Measurements from ENCODE around the gene PRKAA2.

Gene PRKAA2

DNA sequence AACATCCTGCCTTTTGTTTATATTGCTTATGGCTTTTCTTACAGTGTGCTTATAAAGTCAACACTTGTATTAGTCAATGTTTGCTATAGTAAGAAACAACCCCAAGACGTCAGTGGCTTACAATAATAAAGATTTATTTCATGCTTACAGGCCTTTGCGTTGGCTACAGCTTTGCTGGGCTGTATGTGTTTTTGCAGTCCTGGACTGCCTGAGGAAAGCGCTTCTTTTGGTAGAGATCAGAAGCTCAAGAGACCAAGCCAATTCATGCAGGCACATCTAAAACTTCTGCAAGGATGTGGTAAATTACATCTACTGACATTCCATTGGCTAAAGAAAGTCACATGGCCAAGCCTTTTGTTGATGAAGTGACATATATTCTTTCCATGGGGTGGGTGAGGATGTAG lies 17.5 kb upstream of the PRKAA2 start:
- ATAC-seq (ENCODE audit: insufficient read depth, low read depth) = no peak
- DNase-seq = no peak

GRCh38 chr1:56630786-56631185 lies 14.3 kb upstream of the PRKAA2 start:
- Histone ChIP-seq H2AFZ (ENCODE audit: low read depth, low read length) (no peak overlapping the region), H3K79me2 (ENCODE audit: insufficient read depth, low read length) (no peaks in the 10 kb centered on the region), H4K20me1 (ENCODE audit: insufficient read depth, low read length) (no peaks in the 10 kb centered on the region), H3K9me3 (ENCODE audit: insufficient read depth, low read length, severe bottlenecking) (no peaks in the 10 kb centered on the region), H3K27ac (ENCODE audit: low read length) (no peak overlapping the region), H3K36me3 (ENCODE audit: insufficient read depth, low read length) (no peaks in the 10 kb centered on the region), H3K27me3 (ENCODE audit: insufficient read depth, low read length, poor library complexity) (no peaks in the 10 kb centered on the region), H3K4me2 (ENCODE audit: insufficient read depth, low read length) (no peak overlapping the region), H3K4me1 (ENCODE audit: insufficient read depth, low read length) (no peaks in the 10 kb centered on the region), H3K9ac (ENCODE audit: low read depth, low read length) (no peak overlapping the region), H3K4me3 (ENCODE audit: low read depth in 1 of 2, low read length in 2 of 2) (no peak overlapping the region)
- TF ChIP-seq, protein P1, sequence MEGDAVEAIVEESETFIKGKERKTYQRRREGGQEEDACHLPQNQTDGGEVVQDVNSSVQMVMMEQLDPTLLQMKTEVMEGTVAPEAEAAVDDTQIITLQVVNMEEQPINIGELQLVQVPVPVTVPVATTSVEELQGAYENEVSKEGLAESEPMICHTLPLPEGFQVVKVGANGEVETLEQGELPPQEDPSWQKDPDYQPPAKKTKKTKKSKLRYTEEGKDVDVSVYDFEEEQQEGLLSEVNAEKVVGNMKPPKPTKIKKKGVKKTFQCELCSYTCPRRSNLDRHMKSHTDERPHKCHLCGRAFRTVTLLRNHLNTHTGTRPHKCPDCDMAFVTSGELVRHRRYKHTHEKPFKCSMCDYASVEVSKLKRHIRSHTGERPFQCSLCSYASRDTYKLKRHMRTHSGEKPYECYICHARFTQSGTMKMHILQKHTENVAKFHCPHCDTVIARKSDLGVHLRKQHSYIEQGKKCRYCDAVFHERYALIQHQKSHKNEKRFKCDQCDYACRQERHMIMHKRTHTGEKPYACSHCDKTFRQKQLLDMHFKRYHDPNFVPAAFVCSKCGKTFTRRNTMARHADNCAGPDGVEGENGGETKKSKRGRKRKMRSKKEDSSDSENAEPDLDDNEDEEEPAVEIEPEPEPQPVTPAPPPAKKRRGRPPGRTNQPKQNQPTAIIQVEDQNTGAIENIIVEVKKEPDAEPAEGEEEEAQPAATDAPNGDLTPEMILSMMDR (IDR thresholded peaks at IDR 0.05; ENCODE audit: borderline replicate concordance, extremely low read depth, low read length, poor library complexity, severe bottlenecking) = no peak
- no peak for TF ChIP-seq EZH2 (IDR thresholded peaks at IDR 0.05; ENCODE audit: borderline replicate concordance, low read depth, low read length, severe bottlenecking)
- no peak for DNase-seq
- no peak for ATAC-seq (ENCODE audit: insufficient read depth, low read depth)

More for the DNA sequence above, 17.5 kb upstream of the PRKAA2 start:
- no peaks in the 10 kb centered on the region for H4K20me1 ChIP-seq (ENCODE audit: insufficient read depth, low read length)
- no peak overlapping the region for H3K4me3 ChIP-seq (ENCODE audit: low read depth in 1 of 2, low read length in 2 of 2)
- no peaks in the 10 kb centered on the region for H3K4me1 ChIP-seq (ENCODE audit: insufficient read depth, low read length)
- no peak overlapping the region for H3K4me2 ChIP-seq (ENCODE audit: insufficient read depth, low read length)
- TF ChIP-seq EZH2 (IDR thresholded peaks at IDR 0.05; ENCODE audit: borderline replicate concordance, low read depth, low read length, severe bottlenecking) = no peak
- TF ChIP-seq, protein P1 (IDR thresholded peaks at IDR 0.05; ENCODE audit: borderline replicate concordance, extremely low read depth, low read length, poor library complexity, severe bottlenecking) = no peak
- H3K79me2 ChIP-seq (ENCODE audit: insufficient read depth, low read length) = no peaks in the 10 kb centered on the region
- no peaks in the 10 kb centered on the region for H3K9me3 ChIP-seq (ENCODE audit: insufficient read depth, low read length, severe bottlenecking)
- H2AFZ ChIP-seq (ENCODE audit: low read depth, low read length) = no peak overlapping the region
- H3K27ac ChIP-seq (ENCODE audit: low read length) = no peak overlapping the region
- no peaks in the 10 kb centered on the region for H3K36me3 ChIP-seq (ENCODE audit: insufficient read depth, low read length)
- no peaks in the 10 kb centered on the region for H3K27me3 ChIP-seq (ENCODE audit: insufficient read depth, low read length, poor library complexity)
- H3K9ac ChIP-seq (ENCODE audit: low read depth, low read length) = no peak overlapping the region

GRCh38 chr1:56631901-56632300 lies 13.2 kb upstream of the PRKAA2 start:
- H3K36me3 ChIP-seq (ENCODE audit: insufficient read depth, low read length) = no peaks in the 10 kb centered on the region
- no peaks in the 10 kb centered on the region for H4K20me1 ChIP-seq (ENCODE audit: insufficient read depth, low read length)
- DNase-seq = no peak
- no peak overlapping the region for H3K4me2 ChIP-seq (ENCODE audit: insufficient read depth, low read length)
- H3K9me3 ChIP-seq (ENCODE audit: insufficient read depth, low read length, severe bottlenecking) = no peaks in the 10 kb centered on the region
- H3K9ac ChIP-seq (ENCODE audit: low read depth, low read length) = no peak overlapping the region
- no peak overlapping the region for H3K27ac ChIP-seq (ENCODE audit: low read length)
- H3K4me3 ChIP-seq (ENCODE audit: low read depth in 1 of 2, low read length in 2 of 2) = no peak overlapping the region
- H3K4me1 ChIP-seq (ENCODE audit: insufficient read depth, low read length) = no peaks in the 10 kb centered on the region
- no peak overlapping the region for H2AFZ ChIP-seq (ENCODE audit: low read depth, low read length)
- H3K79me2 ChIP-seq (ENCODE audit: insufficient read depth, low read length) = no peaks in the 10 kb centered on the region
- ATAC-seq (ENCODE audit: insufficient read depth, low read depth) = no peak
- no peaks in the 10 kb centered on the region for H3K27me3 ChIP-seq (ENCODE audit: insufficient read depth, low read length, poor library complexity)
- TF ChIP-seq EZH2 (IDR thresholded peaks at IDR 0.05; ENCODE audit: borderline replicate concordance, low read depth, low read length, severe bottlenecking) = no peak
- TF ChIP-seq, protein P1 (IDR thresholded peaks at IDR 0.05; ENCODE audit: borderline replicate concordance, extremely low read depth, low read length, poor library complexity, severe bottlenecking) = no peak

- TF ChIP-seq EZH2 (IDR thresholded peaks at IDR 0.05; ENCODE audit: borderline replicate concordance, low read depth, low read length, severe bottlenecking) = no peak
- TF ChIP-seq, protein P1 (IDR thresholded peaks at IDR 0.05; ENCODE audit: borderline replicate concordance, extremely low read depth, low read length, poor library complexity, severe bottlenecking) = no peak
- H3K36me3 ChIP-seq (ENCODE audit: insufficient read depth, low read length) = no peaks in the 10 kb centered on the region
- no peak overlapping the region for H3K9ac ChIP-seq (ENCODE audit: low read depth, low read length)
- no peak for DNase-seq
- no peaks in the 10 kb centered on the region for H4K20me1 ChIP-seq (ENCODE audit: insufficient read depth, low read length)
- no peaks in the 10 kb centered on the region for H3K79me2 ChIP-seq (ENCODE audit: insufficient read depth, low read length)
- no peak overlapping the region for H3K4me2 ChIP-seq (ENCODE audit: insufficient read depth, low read length)
- H2AFZ ChIP-seq (ENCODE audit: low read depth, low read length) = no peak overlapping the region
- no peaks in the 10 kb centered on the region for H3K27me3 ChIP-seq (ENCODE audit: insufficient read depth, low read length, poor library complexity)
- no peaks in the 10 kb centered on the region for H3K9me3 ChIP-seq (ENCODE audit: insufficient read depth, low read length, severe bottlenecking)
- H3K27ac ChIP-seq (ENCODE audit: low read length) = no peak overlapping the region
- H3K4me3 ChIP-seq (ENCODE audit: low read depth in 1 of 2, low read length in 2 of 2) = no peak overlapping the region
- ATAC-seq (ENCODE audit: insufficient read depth, low read depth) = no peak
- no peaks in the 10 kb centered on the region for H3K4me1 ChIP-seq (ENCODE audit: insufficient read depth, low read length)
These were observed 10.1 kb upstream of the PRKAA2 start for GRCh38 chr1:56634981-56635380.
